HG03575 (cell line): ENCODE data around the gene ACBD6.

Source experiments
- ATAC-seq: cut with Tn5 transposase; IDR thresholded peaks from one replicate; pipeline ENCODE4 v1.9.1; 2021; ENCODE audit not compliant: unreplicated experiment, insufficient number of reproducible peaks, low FRiP score; ENCODE audit errors: extremely low read depth

Gene ACBD6

GRCh38 chr1:180286417-180286816 is 216.0 kb downstream of the ACBD6 start:
- ATAC-seq: no peak

- no peak for ATAC-seq
These were observed 219.3 kb downstream of the ACBD6 start for GRCh38 chr1:180283098-180283497.

- no peak for ATAC-seq
These were observed 219.9 kb downstream of the ACBD6 start for GRCh38 chr1:180282401-180283044.

GRCh38 chr1:180281490-180281889 is 220.9 kb downstream of the ACBD6 start:
- ATAC-seq: no peak

GRCh38 chr1:180280617-180281016 is 221.8 kb downstream of the ACBD6 start:
- no peak for ATAC-seq

GRCh38 chr1:180279651-180280050 is 222.7 kb downstream of the ACBD6 start:
- no peak for ATAC-seq

- ATAC-seq: no peak
These were observed 223.6 kb downstream of the ACBD6 start for GRCh38 chr1:180278596-180279395.

GRCh38 chr1:180278194-180278515 is 224.2 kb downstream of the ACBD6 start:
- ATAC-seq: no peak

- no peak for ATAC-seq
These were observed 224.7 kb downstream of the ACBD6 start for GRCh38 chr1:180277476-180278193.

- no peak for ATAC-seq
These were observed 226.7 kb downstream of the ACBD6 start for GRCh38 chr1:180275726-180276125.

- ATAC-seq: no peak
These were observed 228.2 kb downstream of the ACBD6 start for GRCh38 chr1:180274221-180274620.

GRCh38 chr1:180273066-180273465 is 229.3 kb downstream of the ACBD6 start:
- no peak for ATAC-seq

GRCh38 chr1:180272395-180272794 is 230.0 kb downstream of the ACBD6 start:
- no peak for ATAC-seq

- ATAC-seq: no peak
These were observed 230.8 kb downstream of the ACBD6 start for GRCh38 chr1:180271272-180272255.

GRCh38 chr1:180270530-180271271 is 231.7 kb downstream of the ACBD6 start:
- ATAC-seq: no peak

- no peak for ATAC-seq
These were observed 232.5 kb downstream of the ACBD6 start for GRCh38 chr1:180269645-180270529.

GRCh38 chr1:180268556-180269075 is 233.8 kb downstream of the ACBD6 start:
- no peak for ATAC-seq
